Right lobe of liver (tissue), 6 donors: ENCODE measurements around the gene PRDM15. TPM values are rescaled to one million over a fixed set of nuclear protein-coding genes. Genes with fewer than 3 reads are reported as not detected.

ENCODE experiments used
- ATAC-seq, 4 donors: fragments of 200-7000 bp; cut with Tn5 transposase; one replicate each; pipeline ENCODE4 v1.9.1; 2020; ENCODE audit warnings: mild to moderate bottlenecking in 4 of 4, moderate library complexity in 4 of 4
- DNase-seq, 3 donors: peaks; one replicate each; pipeline ENCODE4 v3.0.0-alpha.2; 2020
- H3K27ac ChIP-seq, 3 donors: fragments of 200-600 bp; one replicate each; pipeline ENCODE4 v1.8.0; 2022
- H3K27me3 ChIP-seq, 2 donors: fragments of 200-600 bp; one replicate each; pipeline ENCODE4 v1.8.0; 2022
- H3K36me3 ChIP-seq, 4 donors: fragments of 200-600 bp; sonication (generic) in 1 of 4; one replicate each; pipeline versions ENCODE4 v1.5.1 to v1.8.0; 2017 to 2022; ENCODE audit warnings: control low read depth in 1 of 4
- H3K4me1 ChIP-seq, 4 donors: fragments of 200-600 bp; sonication (generic) in 1 of 4; one replicate each; pipeline versions ENCODE4 v1.5.1 to v1.8.0; 2017 to 2022; ENCODE audit warnings: control low read depth in 1 of 4
- H3K4me3 ChIP-seq, 3 donors: fragments of 200-600 bp; one replicate each; pipeline ENCODE4 v1.8.0; 2022
- H3K9me3 ChIP-seq, 4 donors: fragments of 200-600 bp; sonication (generic) in 1 of 4; one replicate each; pipeline versions ENCODE4 v1.5.1 to v1.8.0; 2017 to 2022; ENCODE audit warnings: control low read depth in 1 of 4
- POLR2A ChIP-seq: fragments of 450-650 bp; IDR thresholded peaks from one replicate; pipeline ENCODE4 v1.6.1; 2017; ENCODE audit warnings: antibody characterized with exemption, mild to moderate bottlenecking
- WGBS: methylation state at CpG from one replicate; pipeline ENCODE4 v1.1.6; 2018; ENCODE audit warnings: low coverage, low lambda C conversion rate; ENCODE audit not compliant: insufficient coverage; ENCODE audit errors: missing lambda C conversion rate; 5-methylcytosine and 5-hydroxymethylcytosine counted together
- intact Hi-C, 2 donors: fragments of 100-400 bp; cut with DNase I; formaldehyde crosslinking; loops; one replicate each; pipeline versions ENCODE4 v1.11.2 to v1.14.1; 2022
- total RNA-seq, 6 experiments: library from RNA; depleted of rRNA in 2 of 6; stranded (reverse); fragments of >200 nt in 2 of 6; fragmentation: NEBNext Ultra II Directional in 3 of 6; extraction: Animal tissue kit (Norgen Biotek cat#: 25700) in 3 of 6; gene quantifications; one replicate each; pipeline versions ENCODE4 v1.1.0 to v1.2.4, GENCODE V29; 2016 to 2023
- TF ChIP-seq, protein P1 (sequence below), 4 donors: fragments of 200-600 bp in 3 of 4; fragments of 450-650 bp in 1 of 4; IDR thresholded peaks; one replicate each; pipeline versions ENCODE4 v1.5.1 to v1.8.0; 2016 to 2022; ENCODE audit warnings: antibody characterized with exemption in 4 of 4, mild to moderate bottlenecking in 2 of 4
- donor health status: DM: no; HTN: yes; CAD: no.
- donor health status: DM: no; HTN: no; CAD: no.
- donor health status: DM: no; HTN: no; CAD: no.
- donor health status: DM: no; HTN: yes; CAD: no.
- donor health status: DM: no; HTN: yes; CAD: no.

The PRDM15 gene
- total RNA-seq, 6 experiments from 2014 or later = 1.9 to 4.0 (median 2.7) TPM

DNA sequence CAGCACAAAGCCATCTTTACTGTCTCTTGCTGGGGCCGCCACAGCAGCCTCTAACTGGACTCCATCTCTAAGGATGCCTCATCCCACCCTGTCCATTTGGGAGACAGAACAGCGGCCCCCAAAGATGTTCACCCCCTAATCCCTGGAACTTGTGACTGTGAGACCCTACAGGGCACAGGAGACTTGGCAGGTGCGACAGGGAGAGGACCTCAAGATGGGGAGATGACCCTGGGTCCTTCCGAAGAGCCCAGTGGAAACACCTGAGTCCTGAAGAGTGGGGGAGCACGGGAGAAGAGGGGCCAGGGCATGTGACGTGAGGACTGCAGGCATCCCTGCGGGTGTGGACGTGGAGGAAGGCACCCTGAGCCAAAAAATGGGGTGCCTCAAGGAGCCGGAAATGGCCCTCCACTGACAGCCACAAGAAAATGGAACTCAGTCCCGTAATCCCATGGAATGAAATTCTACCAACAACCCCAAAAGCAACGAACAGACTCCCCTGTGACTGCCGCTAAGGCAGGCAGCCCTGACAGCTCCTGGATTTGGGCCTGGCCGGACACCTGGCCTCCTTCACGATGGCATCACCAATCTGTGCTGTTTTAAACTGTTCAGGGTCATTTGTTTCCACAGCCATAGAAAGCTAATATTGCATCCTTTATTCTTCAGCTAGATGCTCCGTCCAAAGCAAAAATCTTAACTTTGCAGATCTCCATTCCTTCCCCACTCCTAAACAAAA is 40.7 kb upstream of the PRDM15 start:
- TF ChIP-seq, protein P1, sequence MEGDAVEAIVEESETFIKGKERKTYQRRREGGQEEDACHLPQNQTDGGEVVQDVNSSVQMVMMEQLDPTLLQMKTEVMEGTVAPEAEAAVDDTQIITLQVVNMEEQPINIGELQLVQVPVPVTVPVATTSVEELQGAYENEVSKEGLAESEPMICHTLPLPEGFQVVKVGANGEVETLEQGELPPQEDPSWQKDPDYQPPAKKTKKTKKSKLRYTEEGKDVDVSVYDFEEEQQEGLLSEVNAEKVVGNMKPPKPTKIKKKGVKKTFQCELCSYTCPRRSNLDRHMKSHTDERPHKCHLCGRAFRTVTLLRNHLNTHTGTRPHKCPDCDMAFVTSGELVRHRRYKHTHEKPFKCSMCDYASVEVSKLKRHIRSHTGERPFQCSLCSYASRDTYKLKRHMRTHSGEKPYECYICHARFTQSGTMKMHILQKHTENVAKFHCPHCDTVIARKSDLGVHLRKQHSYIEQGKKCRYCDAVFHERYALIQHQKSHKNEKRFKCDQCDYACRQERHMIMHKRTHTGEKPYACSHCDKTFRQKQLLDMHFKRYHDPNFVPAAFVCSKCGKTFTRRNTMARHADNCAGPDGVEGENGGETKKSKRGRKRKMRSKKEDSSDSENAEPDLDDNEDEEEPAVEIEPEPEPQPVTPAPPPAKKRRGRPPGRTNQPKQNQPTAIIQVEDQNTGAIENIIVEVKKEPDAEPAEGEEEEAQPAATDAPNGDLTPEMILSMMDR (IDR thresholded peaks at IDR 0.05) = no peak
- TF ChIP-seq POLR2A = no peak
- Histone ChIP-seq H3K9me3 (no peaks in the 10 kb centered on the region), H3K4me1 (peaks cover 0 to 14% (median 0%) of the 10 kb centered on the region in 4 donors), H3K27ac (no peak overlapping the region), H3K4me3 (no peak overlapping the region), H3K36me3 (peaks cover 0 to 10% (median 4%) of the 10 kb centered on the region in 4 donors), H3K27me3 (no peaks in the 10 kb centered on the region)
- intact Hi-C loops = no loop called here
- WGBS = 100% methylated on average over 1 of the region's 15 CpGs
- ATAC-seq (no peak), DNase-seq (no peak)

DNA sequence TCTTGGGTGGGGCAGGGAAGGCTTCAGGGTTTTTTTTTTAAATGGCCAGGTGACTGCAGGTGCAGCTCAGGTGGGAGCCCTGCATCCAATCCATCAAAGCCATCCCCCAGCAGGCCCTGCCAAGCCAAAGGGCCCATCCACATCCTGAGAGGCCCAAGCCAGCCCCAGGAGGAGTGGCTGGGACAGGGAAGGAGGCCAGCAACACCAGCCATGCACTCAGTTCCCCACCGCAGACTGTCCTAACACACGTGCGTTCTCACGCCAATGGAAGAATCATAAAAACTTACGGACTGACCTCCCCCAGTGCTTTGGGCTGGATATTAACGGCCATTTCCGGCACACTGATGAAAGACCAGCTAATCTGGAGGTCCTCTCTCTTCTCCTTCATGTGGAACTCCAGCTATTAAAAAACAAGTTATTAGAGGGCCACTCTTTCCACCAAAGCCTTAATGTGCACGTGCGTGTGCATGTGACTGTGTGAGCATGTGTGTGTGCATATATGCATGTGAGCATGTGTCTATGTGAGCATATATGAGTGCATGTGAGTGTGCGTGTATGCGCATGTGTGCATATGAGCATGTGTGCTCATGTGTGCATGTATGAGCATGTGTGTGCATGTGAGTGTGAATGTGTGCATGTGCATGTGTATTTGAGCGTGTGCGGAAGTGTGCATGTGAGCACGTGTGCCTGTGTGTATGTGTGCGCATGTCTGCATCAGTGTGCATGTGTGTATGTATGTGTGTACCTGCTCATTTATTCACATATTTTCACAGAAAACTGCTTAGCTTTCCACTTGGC is 39.6 kb upstream of the PRDM15 start:
- H3K36me3 ChIP-seq = peaks cover 0 to 11% (median 4%) of the 10 kb centered on the region in 4 donors
- no peak overlapping the region for H3K4me3 ChIP-seq
- no peak overlapping the region for H3K27ac ChIP-seq
- WGBS = 98% methylated on average over 8 of the region's 15 CpGs
- intact Hi-C loops = no loop called here
- no peaks in the 10 kb centered on the region for H3K27me3 ChIP-seq
- peaks cover 0 to 3% (median 0%) of the 10 kb centered on the region in 4 donors for H3K4me1 ChIP-seq
- TF ChIP-seq POLR2A = no peak
- TF ChIP-seq, protein P1 (IDR thresholded peaks at IDR 0.05) = no peak
- DNase-seq (no peak), ATAC-seq (no peak)
- no peaks in the 10 kb centered on the region for H3K9me3 ChIP-seq

DNA sequence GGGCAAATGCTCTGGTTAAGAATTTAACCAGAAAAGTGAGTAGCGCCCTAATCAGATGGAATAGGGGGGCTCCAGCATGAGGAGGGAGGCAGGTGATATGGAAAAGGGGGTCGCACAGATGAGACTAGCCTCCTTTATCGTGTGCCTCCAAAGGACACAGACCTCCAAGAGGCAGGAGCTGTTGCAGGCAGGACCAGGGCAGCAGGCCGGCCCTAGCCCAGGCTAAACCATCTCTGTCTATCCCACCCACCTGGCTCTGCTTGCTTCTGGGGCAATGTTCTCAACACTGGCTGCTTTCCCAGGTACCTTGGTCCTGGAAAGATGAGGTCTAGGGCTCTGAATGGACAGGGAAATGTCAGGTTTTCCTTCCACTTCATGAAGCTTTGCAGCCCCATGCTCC is 38.4 kb upstream of the PRDM15 start:
- intact Hi-C loops = no loop called here
- no peak for DNase-seq
- no peak for ATAC-seq
- H3K36me3 ChIP-seq = peaks cover 0 to 18% (median 4%) of the 10 kb centered on the region in 4 donors
- no peaks in the 10 kb centered on the region for H3K9me3 ChIP-seq
- no peak overlapping the region for H3K27ac ChIP-seq
- H3K27me3 ChIP-seq = no peaks in the 10 kb centered on the region
- no peak overlapping the region for H3K4me3 ChIP-seq
- TF ChIP-seq POLR2A = no peak
- TF ChIP-seq, protein P1 (IDR thresholded peaks at IDR 0.05) = no peak
- no peaks in the 10 kb centered on the region for H3K4me1 ChIP-seq
- 94% methylated on average over 4 of the region's 4 CpGs for WGBS

DNA sequence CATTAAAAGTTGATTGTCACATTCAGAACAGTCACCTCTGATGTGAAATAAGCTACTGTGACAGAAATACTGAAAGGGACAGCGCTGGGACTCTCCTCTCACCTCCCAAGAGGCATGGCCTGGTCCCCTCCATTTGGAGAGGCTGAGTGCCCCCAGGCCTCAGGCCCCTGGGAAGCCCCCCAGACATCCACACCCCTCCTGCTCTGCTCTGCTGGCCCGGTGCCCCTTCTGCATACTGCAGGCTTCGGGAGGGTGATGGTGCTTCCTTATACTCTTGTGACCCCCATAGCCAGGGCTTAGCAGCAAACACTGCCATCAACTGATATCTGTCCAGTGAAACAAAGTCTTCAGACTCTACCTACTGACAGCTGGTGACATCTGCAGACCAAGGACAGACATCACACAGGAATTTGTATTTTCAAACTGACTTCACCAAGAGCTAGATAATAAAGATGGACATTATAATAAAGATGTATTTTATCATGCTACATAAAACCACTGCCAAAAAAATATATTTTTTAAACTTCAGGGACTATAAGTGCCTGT is 37.8 kb upstream of the PRDM15 start:
- no peak for DNase-seq

More for the DNA sequence above, 37.8 kb upstream of the PRDM15 start:
- Histone ChIP-seq H3K27me3 (no peaks in the 10 kb centered on the region), H3K36me3 (peaks cover 0 to 19% (median 5%) of the 10 kb centered on the region in 4 donors), H3K9me3 (no peaks in the 10 kb centered on the region), H3K4me1 (no peaks in the 10 kb centered on the region), H3K4me3 (no peak overlapping the region), H3K27ac (no peak overlapping the region)
- no peak for ATAC-seq
- TF ChIP-seq, protein P1 (IDR thresholded peaks at IDR 0.05) = no peak
- TF ChIP-seq POLR2A = no peak
- intact Hi-C loops = no loop called here
- 100% methylated on average over 3 of the region's 3 CpGs for WGBS
